ENCODE data around the gene GNB4.

GNB4 gene

DNA sequence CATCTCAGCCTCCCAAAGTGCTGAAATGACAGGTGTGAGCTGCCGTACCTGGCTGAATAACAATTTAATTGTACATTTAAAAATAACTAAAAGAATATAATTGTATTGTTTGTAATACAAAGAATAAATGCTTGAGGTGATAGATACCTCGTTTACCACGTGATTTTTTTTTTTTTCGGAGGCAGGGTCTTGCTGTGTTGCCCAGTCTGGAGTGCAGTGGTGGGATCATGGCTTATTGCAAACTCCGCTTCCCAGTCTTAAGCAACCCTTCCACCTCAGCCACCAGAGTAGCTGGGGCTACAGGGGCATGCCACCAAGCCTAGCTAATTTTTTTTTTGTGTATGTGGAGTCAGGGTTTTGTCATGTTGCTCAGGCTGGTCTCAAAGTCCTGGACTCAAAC is 87.9 kb downstream of the GNB4 start:
- DNase-seq (ENCODE audit: low read depth in 3 of 3): no peak

DNA sequence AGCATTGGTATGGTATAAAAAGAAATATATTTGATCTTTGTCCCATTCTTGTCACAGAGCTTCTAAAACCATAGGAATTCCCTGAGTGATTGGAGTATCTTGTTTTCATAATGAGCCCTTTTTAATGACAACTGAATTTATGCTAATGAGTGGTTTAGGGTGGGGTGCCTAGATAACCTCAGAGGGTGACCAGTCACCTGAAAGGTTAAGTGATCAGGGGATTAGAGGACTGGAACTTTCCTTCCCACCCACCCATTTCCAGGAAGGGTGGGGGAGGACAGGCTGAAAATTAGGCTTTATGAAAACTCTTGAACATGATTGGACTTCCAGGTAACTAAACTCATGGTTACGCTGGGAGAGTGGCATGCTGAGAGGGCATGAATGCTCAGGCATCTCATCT is 95.3 kb downstream of the GNB4 start:
- no peak for DNase-seq (ENCODE audit: low read depth in 3 of 3)

DNA sequence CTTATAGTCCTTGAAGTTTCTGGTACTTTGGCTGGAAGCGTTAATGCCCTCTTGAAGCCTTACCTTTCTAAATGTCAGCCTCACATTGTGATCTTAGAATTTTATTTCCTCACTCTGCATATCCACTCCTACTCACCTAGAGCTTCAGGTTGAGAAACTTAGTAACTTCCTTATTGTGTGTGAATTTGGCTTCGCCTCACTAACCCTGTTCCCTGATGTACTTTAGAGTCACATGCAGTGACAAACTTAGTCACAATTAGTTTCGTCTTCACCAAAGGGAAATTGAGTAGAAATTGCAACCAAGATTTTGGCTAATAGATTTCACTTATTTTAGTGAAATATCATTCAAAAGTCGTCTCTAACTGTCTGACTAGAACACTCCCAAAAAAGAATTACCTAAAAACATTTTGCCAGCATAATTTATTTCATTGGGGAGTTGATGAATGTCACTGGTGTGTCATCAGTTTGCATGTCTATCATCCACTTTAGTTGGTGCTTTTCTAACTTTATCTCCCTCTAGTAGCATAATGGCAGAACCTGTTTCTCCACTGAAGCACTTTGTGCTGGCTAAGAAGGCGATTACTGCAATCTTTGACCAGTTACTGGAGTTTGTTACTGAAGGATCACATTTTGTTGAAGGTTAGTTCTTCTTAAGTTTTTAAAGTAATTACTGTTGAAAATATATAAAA is 102.8 kb downstream of the GNB4 start:
- DNase-seq (ENCODE audit: low read depth in 3 of 3): no peak

DNA sequence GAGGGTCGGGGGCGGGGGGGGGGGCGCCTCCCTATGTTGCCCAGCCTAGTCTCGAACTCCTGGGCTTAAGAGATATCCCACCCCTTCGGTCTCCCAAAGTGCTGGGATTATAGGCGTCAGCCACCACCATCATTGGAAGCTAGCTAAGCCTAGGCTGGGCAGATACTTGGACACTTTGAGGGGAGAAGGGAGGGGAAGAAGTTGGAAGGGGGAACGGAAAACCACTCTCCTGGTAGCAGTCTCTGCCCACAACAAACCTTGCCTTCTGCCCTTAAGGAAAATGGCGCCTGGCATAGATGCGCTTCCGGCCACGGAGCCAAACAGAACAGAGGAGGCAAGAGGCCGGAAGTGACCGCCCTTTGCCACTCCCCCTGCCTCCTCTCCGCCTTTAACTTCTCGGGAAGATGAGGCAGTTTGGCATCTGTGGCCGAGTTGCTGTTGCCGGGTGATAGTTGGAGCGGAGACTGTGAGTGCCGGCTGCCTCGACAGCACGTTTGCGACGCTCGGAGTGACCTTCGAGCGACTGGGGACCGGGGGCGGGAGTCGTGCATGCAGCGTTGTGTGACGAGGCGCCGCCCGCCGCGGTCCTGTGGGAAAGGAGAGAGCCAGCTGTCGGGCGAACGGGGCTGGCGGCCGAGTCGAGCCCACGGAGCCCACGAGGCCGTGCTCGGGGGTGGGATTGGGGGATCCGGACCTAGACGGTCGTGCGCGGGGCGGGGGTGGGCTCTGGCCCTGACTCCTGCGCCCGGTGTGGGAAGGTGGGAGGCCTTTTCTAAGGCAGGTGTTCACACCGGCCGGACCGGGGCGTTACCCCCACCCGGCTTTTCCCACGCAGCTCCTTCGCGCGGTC is 103.7 kb downstream of the GNB4 start, which contains the start of gene MFN1:
TSS of gene MFN1 (plus strand) at position 365 of the 850 bp plus-strand sequence. CDS start 1,143 bp downstream, outside the sequence.
- DNase-seq (ENCODE audit: low read depth in 3 of 3): peak; percentile 58 to 79 (median 76)

Measured in stimulated activated CD4-positive, alpha-beta T cell treated with anti-CD3 and anti-CD28 coated beads, TNF-alpha, amount 100 ng/mL, for 4 hours (primary cell).